OCI-LY7 (cell line): ENCODE measurements around the gene SELENOS.

Experiments used
- EZH2phosphoT487 ChIP-seq: fragments of 200-600 bp; sonication (generic); IDR thresholded peaks from 2 replicates; pipeline ENCODE4 v1.6.1; 2018; ENCODE audit warnings: low read depth, borderline replicate concordance, mild to moderate bottlenecking, mixed run types, antibody characterized with exemption, low read length, moderate library complexity, mixed read lengths
- TF ChIP-seq, protein P1 (sequence below): fragments of 200-600 bp; sonication (generic); conservative IDR thresholded peaks from 2 replicates; pipeline ENCODE4 v1.5.1; 2014; ENCODE audit warnings: mild to moderate bottlenecking, antibody characterized with exemption, low read length, moderate library complexity, mixed read lengths

DNA sequence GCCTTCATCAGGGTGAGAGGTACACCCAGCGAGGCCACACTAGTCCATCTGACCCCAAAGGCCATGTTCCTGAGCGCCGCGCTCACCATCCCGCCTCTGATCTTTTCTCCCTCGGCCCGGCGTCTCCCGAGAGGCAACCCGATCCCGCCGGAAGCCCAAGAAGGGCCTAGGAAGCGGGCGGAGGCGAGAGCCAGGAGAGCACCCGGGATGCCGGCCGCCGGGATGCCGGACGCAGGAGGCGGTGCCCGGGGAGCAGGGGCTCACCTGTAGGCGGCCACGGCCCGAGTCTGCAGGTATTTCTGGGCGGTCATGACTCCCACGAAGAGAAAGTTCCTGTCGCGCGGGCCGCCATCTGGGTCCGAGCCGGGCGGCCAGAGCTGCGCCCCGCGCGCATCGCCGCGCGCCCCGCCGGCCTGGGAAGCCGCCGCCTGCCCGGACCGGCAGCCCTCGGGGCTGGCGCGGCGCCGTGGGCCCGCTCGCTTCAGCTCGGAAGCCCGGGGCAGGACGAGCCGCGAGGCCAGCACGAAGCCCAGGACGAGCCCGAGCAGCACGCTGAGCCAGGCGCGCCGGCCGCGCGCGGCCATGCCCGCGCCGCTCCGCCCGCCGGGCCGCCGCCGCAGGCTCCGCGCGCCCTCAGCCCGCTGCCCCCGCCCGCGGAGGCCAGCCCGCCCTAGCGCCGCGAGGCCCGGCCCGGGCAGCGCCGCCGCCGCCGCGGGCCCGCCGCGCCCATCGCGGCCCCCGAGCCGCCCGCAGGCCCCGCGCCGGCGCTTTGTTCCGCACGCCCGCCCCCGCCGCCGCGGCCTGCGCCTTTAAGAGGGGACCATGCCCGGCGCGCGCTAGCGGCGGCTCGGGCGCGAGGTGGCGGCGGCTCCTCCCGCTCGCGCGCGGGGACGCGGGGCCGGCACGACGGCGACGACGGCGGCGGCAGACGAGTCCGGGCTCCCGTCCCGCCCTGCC, 26.1 kb downstream of the SELENOS start:
- TF ChIP-seq, protein P1, sequence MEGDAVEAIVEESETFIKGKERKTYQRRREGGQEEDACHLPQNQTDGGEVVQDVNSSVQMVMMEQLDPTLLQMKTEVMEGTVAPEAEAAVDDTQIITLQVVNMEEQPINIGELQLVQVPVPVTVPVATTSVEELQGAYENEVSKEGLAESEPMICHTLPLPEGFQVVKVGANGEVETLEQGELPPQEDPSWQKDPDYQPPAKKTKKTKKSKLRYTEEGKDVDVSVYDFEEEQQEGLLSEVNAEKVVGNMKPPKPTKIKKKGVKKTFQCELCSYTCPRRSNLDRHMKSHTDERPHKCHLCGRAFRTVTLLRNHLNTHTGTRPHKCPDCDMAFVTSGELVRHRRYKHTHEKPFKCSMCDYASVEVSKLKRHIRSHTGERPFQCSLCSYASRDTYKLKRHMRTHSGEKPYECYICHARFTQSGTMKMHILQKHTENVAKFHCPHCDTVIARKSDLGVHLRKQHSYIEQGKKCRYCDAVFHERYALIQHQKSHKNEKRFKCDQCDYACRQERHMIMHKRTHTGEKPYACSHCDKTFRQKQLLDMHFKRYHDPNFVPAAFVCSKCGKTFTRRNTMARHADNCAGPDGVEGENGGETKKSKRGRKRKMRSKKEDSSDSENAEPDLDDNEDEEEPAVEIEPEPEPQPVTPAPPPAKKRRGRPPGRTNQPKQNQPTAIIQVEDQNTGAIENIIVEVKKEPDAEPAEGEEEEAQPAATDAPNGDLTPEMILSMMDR = no peak
- TF ChIP-seq EZH2phosphoT487 = no peak
